Thyroid gland (tissue), 4 donors: ENCODE data around the gene KRTAP29-1. TPM values are rescaled to one million over a fixed set of nuclear protein-coding genes. Genes with fewer than 3 reads are reported as not detected.

Experiments
- DNase-seq, 2 donors: peaks; one replicate each; pipeline ENCODE4 v3.0.0-alpha.2; 2019
- H3K27ac ChIP-seq, 3 donors: fragments of 200-600 bp; sonication (generic); 1 replicate in 2 of 3; 2 replicates in 1 of 3; pipeline ENCODE4 v1.5.1; 2016 to 2019; ENCODE audit warnings: mild to moderate bottlenecking in 1 of 3, moderate library complexity in 1 of 3
- H3K27me3 ChIP-seq: fragments of 200-600 bp; sonication (generic); one replicate; pipeline ENCODE4 v1.5.1; 2019
- H3K36me3 ChIP-seq, 2 donors: fragments of 200-600 bp; sonication (generic); one replicate each; pipeline ENCODE4 v1.5.1; 2016 to 2019
- H3K4me1 ChIP-seq, 2 donors: fragments of 200-600 bp; sonication (generic); one replicate each; pipeline ENCODE4 v1.5.1; 2017 to 2019
- H3K4me3 ChIP-seq, 3 donors: fragments of 200-600 bp; sonication (generic); replicated peaks in 1 of 3; 1 replicate in 2 of 3; 2 replicates in 1 of 3; pipeline ENCODE4 v1.5.1; 2016; ENCODE audit warnings: mild to moderate bottlenecking in 1 of 3
- H3K9me3 ChIP-seq: fragments of 200-600 bp; sonication (generic); one replicate; pipeline ENCODE4 v1.5.1; 2017
- POLR2A ChIP-seq, 2 donors: fragments of 450-650 bp; IDR thresholded peaks; one replicate each; pipeline ENCODE4 v1.6.1; 2017; ENCODE audit warnings: antibody characterized with exemption in 2 of 2, mild to moderate bottlenecking in 2 of 2, moderate library complexity in 1 of 2
- WGBS, 2 donors: methylation state at CpG; one replicate each; pipeline ENCODE4 v1.1.5; 2017; 5-methylcytosine and 5-hydroxymethylcytosine counted together
- intact Hi-C: fragments of 100-400 bp; cut with DNase I; formaldehyde crosslinking; loops from one replicate; pipeline ENCODE4 v1.15.1; 2023
- total RNA-seq, 4 donors: library from RNA; depleted of rRNA; stranded (reverse); fragments of >200 nt; gene quantifications; one replicate each; pipeline ENCODE4 v1.2.3, GENCODE V29; 2016
- TF ChIP-seq, protein P1 (sequence below), 6 experiments: fragments of 200-600 bp in 3 of 6; fragments of 450-650 bp in 3 of 6; sonication (generic) in 3 of 6; IDR thresholded peaks; one replicate each; pipeline ENCODE4 v1.5.1; 2016 to 2019; ENCODE audit warnings: antibody characterized with exemption in 6 of 6, mild to moderate bottlenecking in 2 of 6, inconsistent platforms in 1 of 6, moderate library complexity in 1 of 6

The KRTAP29-1 gene
- total RNA-seq, 4 donors from 2014 or later, result not detected

DNA sequence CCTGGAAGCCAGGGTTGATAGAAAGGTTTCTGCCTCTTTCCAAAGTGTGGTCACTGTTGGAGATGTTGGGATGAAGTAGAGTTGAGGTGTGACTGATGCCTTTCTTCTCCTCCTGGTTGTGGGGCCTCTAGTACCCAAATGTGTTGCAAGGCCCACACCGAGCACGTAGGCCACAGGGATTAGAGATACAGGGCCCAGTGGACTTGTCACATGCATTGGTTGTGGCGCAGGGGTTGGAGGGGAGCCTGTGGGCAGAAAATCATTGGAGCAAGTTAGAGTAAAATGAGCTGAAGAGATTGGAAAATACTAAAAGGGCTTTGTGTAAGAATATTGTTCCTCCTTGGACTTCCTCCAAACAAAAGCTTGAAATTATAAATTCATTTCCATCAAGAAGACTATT lies 43.3 kb upstream of the KRTAP29-1 start:
- no peak overlapping the region for H3K27ac ChIP-seq
- intact Hi-C loops, result no loop called here
- no peak for DNase-seq
- H3K36me3 ChIP-seq, result no peaks in the 10 kb centered on the region
- no peaks in the 10 kb centered on the region for H3K4me1 ChIP-seq
- 96 to 99% methylated on average over 3 of the region's 3 CpGs for WGBS, 2 donors
- no peaks in the 10 kb centered on the region for H3K9me3 ChIP-seq
- H3K4me3 ChIP-seq, result no peak overlapping the region
- no peak for TF ChIP-seq POLR2A (IDR thresholded peaks at IDR 0.05)
- TF ChIP-seq, protein P1, sequence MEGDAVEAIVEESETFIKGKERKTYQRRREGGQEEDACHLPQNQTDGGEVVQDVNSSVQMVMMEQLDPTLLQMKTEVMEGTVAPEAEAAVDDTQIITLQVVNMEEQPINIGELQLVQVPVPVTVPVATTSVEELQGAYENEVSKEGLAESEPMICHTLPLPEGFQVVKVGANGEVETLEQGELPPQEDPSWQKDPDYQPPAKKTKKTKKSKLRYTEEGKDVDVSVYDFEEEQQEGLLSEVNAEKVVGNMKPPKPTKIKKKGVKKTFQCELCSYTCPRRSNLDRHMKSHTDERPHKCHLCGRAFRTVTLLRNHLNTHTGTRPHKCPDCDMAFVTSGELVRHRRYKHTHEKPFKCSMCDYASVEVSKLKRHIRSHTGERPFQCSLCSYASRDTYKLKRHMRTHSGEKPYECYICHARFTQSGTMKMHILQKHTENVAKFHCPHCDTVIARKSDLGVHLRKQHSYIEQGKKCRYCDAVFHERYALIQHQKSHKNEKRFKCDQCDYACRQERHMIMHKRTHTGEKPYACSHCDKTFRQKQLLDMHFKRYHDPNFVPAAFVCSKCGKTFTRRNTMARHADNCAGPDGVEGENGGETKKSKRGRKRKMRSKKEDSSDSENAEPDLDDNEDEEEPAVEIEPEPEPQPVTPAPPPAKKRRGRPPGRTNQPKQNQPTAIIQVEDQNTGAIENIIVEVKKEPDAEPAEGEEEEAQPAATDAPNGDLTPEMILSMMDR (IDR thresholded peaks at IDR 0.05), result no peak
- no peaks in the 10 kb centered on the region for H3K27me3 ChIP-seq

DNA sequence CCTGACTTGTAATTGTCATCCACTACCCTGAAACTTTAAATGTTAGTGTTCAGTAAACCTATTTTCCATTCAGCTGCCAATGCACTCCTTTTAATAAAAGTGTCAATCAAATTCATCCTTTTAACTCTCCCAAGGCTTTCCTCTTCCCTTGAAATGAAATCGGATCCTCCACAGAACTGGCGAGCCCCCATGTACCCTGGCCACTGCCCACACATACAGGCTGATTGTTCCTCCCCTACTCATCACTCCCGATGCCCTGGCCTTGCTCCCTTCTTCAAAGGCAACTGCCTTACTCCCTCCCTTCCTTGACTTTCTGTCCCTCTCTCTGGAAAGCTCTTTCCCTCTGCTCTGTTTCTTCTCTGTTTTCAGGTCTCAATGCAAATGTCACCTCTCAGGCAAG lies 40.4 kb upstream of the KRTAP29-1 start:
- Histone ChIP-seq H3K36me3 (no peaks in the 10 kb centered on the region), H3K9me3 (no peaks in the 10 kb centered on the region), H3K27ac (no peak overlapping the region), H3K4me3 (no peak overlapping the region), H3K4me1 (no peaks in the 10 kb centered on the region), H3K27me3 (no peaks in the 10 kb centered on the region)
- DNase-seq, result no peak
- TF ChIP-seq, protein P1 (IDR thresholded peaks at IDR 0.05), result no peak
- no peak for TF ChIP-seq POLR2A (IDR thresholded peaks at IDR 0.05)
- WGBS, 2 donors, result 87 to 89% methylated on average over 3 of the region's 3 CpGs
- intact Hi-C loops, result no loop called here

DNA sequence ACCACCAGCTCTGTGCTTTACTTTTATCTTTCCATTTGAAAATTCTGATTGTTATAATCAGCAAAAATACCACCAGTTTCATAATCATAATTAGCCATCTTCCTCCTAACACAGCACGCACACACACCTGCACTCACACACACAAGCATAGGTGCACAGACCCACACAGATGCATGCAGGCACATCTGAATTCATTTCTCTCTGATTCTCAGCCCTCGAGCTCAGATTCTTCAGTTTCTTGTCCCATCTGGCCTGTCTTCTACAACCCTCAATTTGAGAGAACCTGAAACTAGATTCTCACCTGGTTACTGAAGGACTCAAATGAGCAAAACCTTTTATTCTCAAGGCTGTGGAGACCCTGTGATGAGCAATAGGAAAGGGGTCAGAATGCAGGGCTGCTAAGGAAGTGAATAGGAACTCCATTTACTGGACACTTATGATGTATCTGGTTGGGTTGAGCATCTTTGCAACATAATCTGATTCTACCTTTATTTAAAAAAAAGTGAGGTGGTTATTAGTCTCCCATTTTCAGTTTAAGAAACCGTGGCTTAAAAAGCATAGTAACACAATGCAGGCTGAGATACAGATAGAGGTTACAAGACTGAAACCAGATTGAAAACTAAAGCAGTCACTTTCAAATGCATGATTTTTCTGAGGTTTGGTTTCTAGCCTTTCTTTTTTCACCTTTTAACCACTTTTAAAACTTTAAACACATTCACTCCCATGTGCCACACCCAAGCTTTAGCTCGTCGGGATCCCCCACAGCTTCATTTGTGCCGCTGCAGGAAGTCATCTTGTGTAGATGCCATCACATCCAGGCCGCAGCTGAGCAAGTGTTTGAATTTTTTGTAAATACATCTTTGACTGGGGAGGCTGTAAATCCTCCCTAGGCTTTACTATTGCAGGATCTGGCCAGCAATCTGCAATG lies 38.5 kb upstream of the KRTAP29-1 start:
- Histone ChIP-seq H3K27ac (no peak overlapping the region), H3K27me3 (no peaks in the 10 kb centered on the region), H3K4me1 (no peaks in the 10 kb centered on the region), H3K4me3 (no peak overlapping the region), H3K36me3 (no peaks in the 10 kb centered on the region), H3K9me3 (no peaks in the 10 kb centered on the region)
- WGBS, 2 donors, result 84 to 93% methylated on average over 7 of the region's 7 CpGs
- TF ChIP-seq POLR2A (IDR thresholded peaks at IDR 0.05), result no peak
- TF ChIP-seq, protein P1 (IDR thresholded peaks at IDR 0.05), result no peak
- intact Hi-C loops, result no loop called here
- no peak for DNase-seq

DNA sequence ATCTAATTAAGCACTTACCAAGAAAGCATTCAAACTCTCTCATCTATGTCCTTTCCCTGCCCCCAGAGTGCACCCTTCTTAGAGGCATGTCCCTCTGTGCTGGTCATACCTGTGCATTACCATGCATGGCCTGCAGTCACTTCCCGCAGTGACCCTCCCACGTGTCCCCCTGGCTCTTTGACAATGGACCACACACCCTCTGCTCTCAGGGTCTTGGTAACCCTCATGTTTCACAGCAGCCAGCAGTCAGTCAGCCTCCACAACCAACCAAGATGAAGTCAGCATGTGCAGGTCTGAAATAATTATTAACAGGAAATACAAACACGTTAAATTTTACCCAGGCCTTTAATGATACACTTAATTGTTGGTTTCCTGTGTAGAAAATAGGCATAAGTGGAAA lies 37.8 kb upstream of the KRTAP29-1 start:
- Histone ChIP-seq H3K27me3 (no peaks in the 10 kb centered on the region), H3K36me3 (no peaks in the 10 kb centered on the region), H3K4me1 (no peaks in the 10 kb centered on the region), H3K4me3 (no peak overlapping the region), H3K27ac (no peak overlapping the region), H3K9me3 (no peaks in the 10 kb centered on the region)
- WGBS, 2 donors, result 45 to 60% methylated on average over 3 of the region's 3 CpGs
- intact Hi-C loops, result no loop called here
- no peak for DNase-seq
- TF ChIP-seq, protein P1 (IDR thresholded peaks at IDR 0.05), result no peak
- no peak for TF ChIP-seq POLR2A (IDR thresholded peaks at IDR 0.05)

DNA sequence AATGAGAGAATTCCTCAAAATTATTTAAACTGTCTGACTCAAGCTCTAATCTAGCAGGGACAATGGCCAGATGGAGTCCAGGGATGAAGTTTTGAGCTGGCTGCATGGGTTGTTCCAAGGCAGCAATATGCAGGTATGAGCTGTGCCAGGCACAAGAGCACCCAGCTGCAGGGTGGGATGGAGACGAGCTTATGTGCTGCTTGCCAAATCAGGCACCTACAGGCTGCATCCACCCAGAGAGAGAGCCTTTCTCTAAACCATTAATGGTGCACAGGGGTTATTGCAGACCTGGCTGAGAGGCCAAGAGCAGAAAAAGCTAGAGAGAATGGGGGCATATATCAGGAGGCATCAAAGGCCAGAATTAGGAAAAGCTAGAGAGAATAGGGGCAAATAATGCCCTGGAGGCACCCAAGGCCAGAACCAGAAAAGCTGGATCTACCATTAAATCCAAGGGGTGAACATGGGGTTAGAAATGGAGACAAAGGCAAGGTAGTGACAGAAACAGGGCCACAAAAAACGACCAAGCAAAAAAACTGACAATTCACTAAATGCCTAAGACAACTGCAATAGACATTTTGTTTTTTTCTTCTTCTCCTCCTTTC lies 37.0 kb upstream of the KRTAP29-1 start:
- Histone ChIP-seq H3K4me1 (no peaks in the 10 kb centered on the region), H3K9me3 (no peaks in the 10 kb centered on the region), H3K27me3 (no peaks in the 10 kb centered on the region), H3K36me3 (no peaks in the 10 kb centered on the region), H3K27ac (no peak overlapping the region), H3K4me3 (no peak overlapping the region)
- DNase-seq, result no peak
- WGBS, 2 donors, result 51 to 55% methylated on average over 2 of the region's 2 CpGs
- no peak for TF ChIP-seq POLR2A (IDR thresholded peaks at IDR 0.05)
- TF ChIP-seq, protein P1 (IDR thresholded peaks at IDR 0.05), result no peak
- intact Hi-C loops, result no loop called here
